ENCODE results near the gene BIRC3.

The BIRC3 gene

GRCh38 chr11:102284008-102284407, 33.3 kb upstream of the BIRC3 start:
- no peak overlapping the region for H3K4me3 ChIP-seq (ENCODE audit: low read depth, low read length)
- in situ Hi-C loops (cut with HindIII; ENCODE audit: low sequenced_read_pairs) = no loop called here
- TF ChIP-seq CTCF (IDR thresholded peaks at IDR 0.05; ENCODE audit: low read depth, low read length, missing control alignments) = no peak
- no peak for DNase-seq (ENCODE audit: low read depth)

- H3K4me3 ChIP-seq (ENCODE audit: low read depth, low read length) = no peak overlapping the region
- DNase-seq (ENCODE audit: low read depth) = no peak
- no peak for TF ChIP-seq CTCF (IDR thresholded peaks at IDR 0.05; ENCODE audit: low read depth, low read length, missing control alignments)
- in situ Hi-C loops (cut with HindIII; ENCODE audit: low sequenced_read_pairs) = no loop called here
These were observed 31.0 kb upstream of the BIRC3 start for GRCh38 chr11:102286292-102286691.

- in situ Hi-C loops (cut with HindIII; ENCODE audit: low sequenced_read_pairs) = no loop called here
- TF ChIP-seq CTCF (IDR thresholded peaks at IDR 0.05; ENCODE audit: low read depth, low read length, missing control alignments) = peak; percentile 63
- H3K4me3 ChIP-seq (ENCODE audit: low read depth, low read length) = no peak overlapping the region
- DNase-seq (ENCODE audit: low read depth) = peak; percentile 58
These were observed 29.1 kb upstream of the BIRC3 start for GRCh38 chr11:102287964-102288724.

GRCh38 chr11:102288725-102289083, 28.6 kb upstream of the BIRC3 start:
- H3K4me3 ChIP-seq (ENCODE audit: low read depth, low read length) = no peak overlapping the region
- no peak for TF ChIP-seq CTCF (IDR thresholded peaks at IDR 0.05; ENCODE audit: low read depth, low read length, missing control alignments)
- no peak for DNase-seq (ENCODE audit: low read depth)
- in situ Hi-C loops (cut with HindIII; ENCODE audit: low sequenced_read_pairs) = no loop called here

GRCh38 chr11:102289592-102289991, 27.7 kb upstream of the BIRC3 start:
- in situ Hi-C loops (cut with HindIII; ENCODE audit: low sequenced_read_pairs) = no loop called here
- H3K4me3 ChIP-seq (ENCODE audit: low read depth, low read length) = no peak overlapping the region
- no peak for DNase-seq (ENCODE audit: low read depth)
- no peak for TF ChIP-seq CTCF (IDR thresholded peaks at IDR 0.05; ENCODE audit: low read depth, low read length, missing control alignments)

GRCh38 chr11:102291831-102292230, 25.5 kb upstream of the BIRC3 start:
- no peak for DNase-seq (ENCODE audit: low read depth)
- H3K4me3 ChIP-seq (ENCODE audit: low read depth, low read length) = no peak overlapping the region
- TF ChIP-seq CTCF (IDR thresholded peaks at IDR 0.05; ENCODE audit: low read depth, low read length, missing control alignments) = no peak
- in situ Hi-C loops (cut with HindIII; ENCODE audit: low sequenced_read_pairs) = no loop called here

All from astrocyte of the cerebellum (primary cell).